ENCODE results near the gene SGMS1.

SGMS1 gene

DNA sequence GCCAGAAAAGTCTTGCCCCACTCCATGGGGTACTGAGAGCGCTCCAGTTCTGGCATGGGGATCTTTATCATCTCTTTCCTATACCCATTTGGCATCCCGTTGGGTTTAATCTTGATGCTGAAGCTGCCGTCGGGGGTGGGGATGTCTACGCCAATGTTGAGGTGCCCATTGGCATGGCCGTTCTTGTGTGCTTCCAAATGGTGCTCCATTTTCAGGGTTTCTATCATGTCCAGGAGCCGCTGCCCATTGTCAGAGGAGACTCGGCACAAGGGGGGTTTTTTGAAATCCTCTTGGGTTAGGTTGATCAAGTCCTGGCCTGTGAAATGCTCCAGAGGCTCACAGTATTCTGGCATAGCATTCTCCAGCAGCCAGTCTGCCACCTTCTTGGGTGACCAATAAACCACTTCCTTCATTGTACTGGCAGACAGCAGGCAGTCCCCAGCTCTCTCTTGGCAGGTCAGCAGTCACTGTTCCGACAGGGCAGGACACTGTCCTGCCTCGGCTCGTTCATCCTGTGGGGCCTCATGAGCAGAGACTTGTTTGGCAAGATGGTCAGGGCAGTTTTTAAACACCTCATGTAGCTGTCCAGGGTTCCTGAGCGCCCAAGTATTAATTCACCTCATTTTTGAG is 279.9 kb downstream of the SGMS1 start:
- no peaks in the 10 kb centered on the region for H3K36me3 ChIP-seq (ENCODE audit: control insufficient read depth, insufficient read depth, low read length)
- no peaks in the 10 kb centered on the region for H3K4me1 ChIP-seq (ENCODE audit: control insufficient read depth, insufficient read depth, low read length)
- no peaks in the 10 kb centered on the region for H3K9me3 ChIP-seq (ENCODE audit: control insufficient read depth, low read length)
- no peak overlapping the region for H3K4me3 ChIP-seq (ENCODE audit: low read length)
- no peak overlapping the region for H3K9ac ChIP-seq (ENCODE audit: low read length)
- H3K27me3 ChIP-seq (ENCODE audit: control insufficient read depth, insufficient read depth, low read length): no peaks in the 10 kb centered on the region

DNA sequence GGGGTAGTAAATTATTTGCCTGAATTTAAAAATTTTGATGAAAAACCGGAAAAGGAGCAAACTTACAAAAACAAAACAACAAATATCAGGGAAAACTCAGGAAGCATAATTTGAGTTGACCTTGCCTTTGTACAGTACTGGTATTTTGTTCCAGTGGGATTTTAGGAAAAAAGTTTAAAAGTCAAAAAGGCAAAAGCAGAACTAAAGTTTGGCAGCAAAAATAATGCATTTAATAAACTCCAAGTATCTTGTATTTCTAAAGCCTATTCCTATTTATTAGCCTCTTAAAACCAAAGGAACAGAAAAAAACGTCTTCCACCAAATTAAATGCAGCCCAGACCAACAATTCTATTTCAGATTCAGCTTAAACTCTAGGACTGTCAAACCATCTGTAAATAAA is 281.8 kb downstream of the SGMS1 start:
- H3K4me1 ChIP-seq (ENCODE audit: control insufficient read depth, insufficient read depth, low read length): no peaks in the 10 kb centered on the region
- no peaks in the 10 kb centered on the region for H3K36me3 ChIP-seq (ENCODE audit: control insufficient read depth, insufficient read depth, low read length)
- H3K4me3 ChIP-seq (ENCODE audit: low read length): no peak overlapping the region
- H3K9ac ChIP-seq (ENCODE audit: low read length): no peak overlapping the region
- H3K9me3 ChIP-seq (ENCODE audit: control insufficient read depth, low read length): no peaks in the 10 kb centered on the region
- H3K27me3 ChIP-seq (ENCODE audit: control insufficient read depth, insufficient read depth, low read length): no peaks in the 10 kb centered on the region

- Histone ChIP-seq H3K9ac (ENCODE audit: low read length) (no peak overlapping the region), H3K4me1 (ENCODE audit: control insufficient read depth, insufficient read depth, low read length) (no peaks in the 10 kb centered on the region), H3K27me3 (ENCODE audit: control insufficient read depth, insufficient read depth, low read length) (no peaks in the 10 kb centered on the region), H3K9me3 (ENCODE audit: control insufficient read depth, low read length) (no peaks in the 10 kb centered on the region), H3K36me3 (ENCODE audit: control insufficient read depth, insufficient read depth, low read length) (no peaks in the 10 kb centered on the region), H3K4me3 (ENCODE audit: low read length) (no peak overlapping the region)
These were observed 287.6 kb downstream of the SGMS1 start for GRCh38 chr10:50336140-50336539.

DNA sequence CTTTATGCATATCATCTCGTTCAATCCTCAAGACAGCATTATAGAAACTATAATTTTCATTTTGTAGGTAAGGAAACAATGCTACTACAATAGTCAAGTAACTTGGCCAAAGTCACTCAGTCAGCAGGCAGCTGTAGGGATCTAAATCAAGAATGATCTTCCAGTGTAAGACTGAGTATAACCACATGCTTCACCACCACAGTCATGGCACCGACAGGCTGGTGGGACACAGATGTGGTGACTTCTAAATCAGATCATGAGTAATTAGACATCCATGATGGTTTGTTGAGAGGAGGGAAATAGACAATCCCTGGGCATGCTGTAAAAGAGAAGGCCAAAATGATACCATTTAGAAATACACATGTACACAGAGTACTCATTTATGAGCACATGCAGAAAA is 288.4 kb downstream of the SGMS1 start:
- H3K9me3 ChIP-seq (ENCODE audit: control insufficient read depth, low read length): no peaks in the 10 kb centered on the region
- no peaks in the 10 kb centered on the region for H3K4me1 ChIP-seq (ENCODE audit: control insufficient read depth, insufficient read depth, low read length)
- no peak overlapping the region for H3K9ac ChIP-seq (ENCODE audit: low read length)
- H3K27me3 ChIP-seq (ENCODE audit: control insufficient read depth, insufficient read depth, low read length): no peaks in the 10 kb centered on the region
- H3K36me3 ChIP-seq (ENCODE audit: control insufficient read depth, insufficient read depth, low read length): no peaks in the 10 kb centered on the region
- H3K4me3 ChIP-seq (ENCODE audit: low read length): no peak overlapping the region

DNA sequence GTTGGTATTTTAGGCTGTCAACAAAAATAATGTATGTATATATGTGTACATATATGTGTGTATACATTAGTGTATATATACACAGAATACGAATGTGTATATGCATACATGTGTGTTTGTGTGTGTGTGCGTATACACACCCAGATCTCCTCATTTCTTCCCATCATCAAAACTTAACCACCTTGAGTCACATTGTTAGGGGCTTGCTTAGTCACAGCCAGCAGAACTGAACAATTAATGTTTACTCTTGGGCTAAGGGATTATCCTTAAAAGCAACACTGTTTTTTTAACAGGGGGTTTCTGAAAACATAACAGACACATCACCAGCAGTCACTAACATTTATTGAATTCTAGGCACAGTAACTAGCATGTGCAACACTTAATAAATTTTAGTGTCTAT is 289.5 kb downstream of the SGMS1 start:
- Histone ChIP-seq H3K27me3 (ENCODE audit: control insufficient read depth, insufficient read depth, low read length) (no peaks in the 10 kb centered on the region), H3K4me1 (ENCODE audit: control insufficient read depth, insufficient read depth, low read length) (no peaks in the 10 kb centered on the region), H3K4me3 (ENCODE audit: low read length) (no peak overlapping the region), H3K9me3 (ENCODE audit: control insufficient read depth, low read length) (no peaks in the 10 kb centered on the region), H3K36me3 (ENCODE audit: control insufficient read depth, insufficient read depth, low read length) (no peaks in the 10 kb centered on the region), H3K9ac (ENCODE audit: low read length) (no peak overlapping the region)

DNA sequence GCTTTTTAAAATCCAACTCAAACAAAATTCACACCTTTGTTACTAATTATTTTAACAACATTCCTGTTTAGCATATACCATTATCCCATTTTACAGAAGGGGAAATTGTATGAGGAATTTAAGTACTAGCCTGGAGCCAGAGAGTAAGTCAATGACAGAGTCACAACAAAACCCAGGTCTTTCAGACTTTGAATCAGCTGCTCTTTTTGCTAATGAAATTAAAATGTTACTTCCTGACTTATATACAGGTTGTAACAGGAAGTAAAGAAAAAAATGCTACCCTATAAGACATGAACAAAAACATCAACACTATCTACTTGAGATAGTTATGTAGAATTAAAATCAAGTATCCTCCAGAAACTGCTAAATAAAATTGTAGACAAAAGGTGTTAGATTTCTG is 289.9 kb downstream of the SGMS1 start:
- no peak overlapping the region for H3K9ac ChIP-seq (ENCODE audit: low read length)
- H3K4me3 ChIP-seq (ENCODE audit: low read length): no peak overlapping the region
- H3K27me3 ChIP-seq (ENCODE audit: control insufficient read depth, insufficient read depth, low read length): no peaks in the 10 kb centered on the region
- H3K9me3 ChIP-seq (ENCODE audit: control insufficient read depth, low read length): no peaks in the 10 kb centered on the region
- no peaks in the 10 kb centered on the region for H3K4me1 ChIP-seq (ENCODE audit: control insufficient read depth, insufficient read depth, low read length)
- H3K36me3 ChIP-seq (ENCODE audit: control insufficient read depth, insufficient read depth, low read length): no peaks in the 10 kb centered on the region

DNA sequence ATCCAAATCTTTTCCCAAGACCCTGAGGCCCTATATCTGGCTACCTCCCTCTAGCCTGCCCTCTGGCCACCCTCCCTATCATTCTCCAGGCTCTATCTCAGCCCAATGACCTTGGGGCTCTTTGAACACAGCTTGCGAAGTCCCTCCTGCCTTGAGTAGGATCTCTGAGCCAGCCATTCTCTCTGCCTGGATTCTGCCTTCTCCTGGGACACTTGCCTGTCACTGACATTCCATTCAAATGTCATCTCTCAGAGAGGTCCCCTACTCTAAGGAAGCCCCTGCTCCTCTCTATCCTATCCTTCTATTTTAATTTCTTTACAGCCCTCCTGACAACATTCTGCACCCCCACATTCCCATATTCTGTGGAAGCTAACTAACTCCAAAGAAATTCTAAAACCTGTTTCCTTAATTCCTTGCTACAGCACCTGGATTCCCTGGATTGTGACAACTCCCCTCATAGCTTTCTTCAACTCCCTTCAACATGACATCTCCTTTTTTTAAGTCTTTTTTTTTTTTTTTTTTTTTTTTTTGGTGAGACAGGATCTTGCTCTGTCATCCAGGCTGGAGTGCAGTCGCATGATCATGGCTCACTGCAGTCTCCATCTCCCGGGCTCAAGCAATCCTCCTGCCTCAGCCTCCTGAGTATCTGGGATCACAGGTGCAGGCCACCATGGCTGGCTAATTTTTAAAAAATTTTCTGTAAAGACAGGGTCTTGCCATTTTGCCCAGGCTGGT is 291.5 kb downstream of the SGMS1 start:
- H3K4me3 ChIP-seq (ENCODE audit: low read length): no peak overlapping the region
- H3K9ac ChIP-seq (ENCODE audit: low read length): no peak overlapping the region
- H3K9me3 ChIP-seq (ENCODE audit: control insufficient read depth, low read length): no peaks in the 10 kb centered on the region
- peaks cover 5% of the 10 kb centered on the region for H3K4me1 ChIP-seq (ENCODE audit: control insufficient read depth, insufficient read depth, low read length)
- no peaks in the 10 kb centered on the region for H3K36me3 ChIP-seq (ENCODE audit: control insufficient read depth, insufficient read depth, low read length)
- H3K27me3 ChIP-seq (ENCODE audit: control insufficient read depth, insufficient read depth, low read length): no peaks in the 10 kb centered on the region

GRCh38 chr10:50331486-50331885 is 292.3 kb downstream of the SGMS1 start:
- no peaks in the 10 kb centered on the region for H3K36me3 ChIP-seq (ENCODE audit: control insufficient read depth, insufficient read depth, low read length)
- H3K9me3 ChIP-seq (ENCODE audit: control insufficient read depth, low read length): no peaks in the 10 kb centered on the region
- no peak overlapping the region for H3K4me3 ChIP-seq (ENCODE audit: low read length)
- H3K27me3 ChIP-seq (ENCODE audit: control insufficient read depth, insufficient read depth, low read length): no peaks in the 10 kb centered on the region
- no peak overlapping the region for H3K9ac ChIP-seq (ENCODE audit: low read length)
- H3K4me1 ChIP-seq (ENCODE audit: control insufficient read depth, insufficient read depth, low read length): peaks cover 9% of the 10 kb centered on the region

- Histone ChIP-seq H3K9me3 (ENCODE audit: control insufficient read depth, low read length) (no peaks in the 10 kb centered on the region), H3K9ac (ENCODE audit: low read length) (peak overlapping the region; percentile 44), H3K27me3 (ENCODE audit: control insufficient read depth, insufficient read depth, low read length) (no peaks in the 10 kb centered on the region), H3K4me1 (ENCODE audit: control insufficient read depth, insufficient read depth, low read length) (peaks cover 25% of the 10 kb centered on the region), H3K36me3 (ENCODE audit: control insufficient read depth, insufficient read depth, low read length) (no peaks in the 10 kb centered on the region), H3K4me3 (ENCODE audit: low read length) (peak overlapping the region; percentile 21)
These were observed 296.7 kb downstream of the SGMS1 start for GRCh38 chr10:50326757-50327701.

DNA sequence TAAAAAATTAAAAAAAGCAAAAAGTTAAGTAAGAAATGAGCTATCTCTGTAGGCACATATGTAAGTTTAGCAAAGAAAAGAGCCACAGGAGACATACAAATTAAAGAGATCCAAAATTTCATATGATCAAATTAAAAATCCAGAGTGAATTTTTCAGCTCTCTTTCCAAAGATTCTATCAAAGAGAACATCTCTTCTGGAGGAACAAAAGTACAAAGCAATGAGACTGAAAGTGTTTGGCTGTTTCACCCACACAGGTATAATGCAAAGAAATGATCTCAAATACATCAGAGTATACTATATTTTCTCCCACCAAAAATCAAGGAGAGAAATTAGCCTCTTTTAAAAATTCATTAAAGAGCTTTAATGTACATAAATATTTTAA is 297.6 kb downstream of the SGMS1 start:
- Histone ChIP-seq H3K36me3 (ENCODE audit: control insufficient read depth, insufficient read depth, low read length) (no peaks in the 10 kb centered on the region), H3K27me3 (ENCODE audit: control insufficient read depth, insufficient read depth, low read length) (no peaks in the 10 kb centered on the region), H3K4me1 (ENCODE audit: control insufficient read depth, insufficient read depth, low read length) (peaks cover 25% of the 10 kb centered on the region), H3K4me3 (ENCODE audit: low read length) (no peak overlapping the region), H3K9me3 (ENCODE audit: control insufficient read depth, low read length) (no peaks in the 10 kb centered on the region), H3K9ac (ENCODE audit: low read length) (peak overlapping the region; percentile 44)

DNA sequence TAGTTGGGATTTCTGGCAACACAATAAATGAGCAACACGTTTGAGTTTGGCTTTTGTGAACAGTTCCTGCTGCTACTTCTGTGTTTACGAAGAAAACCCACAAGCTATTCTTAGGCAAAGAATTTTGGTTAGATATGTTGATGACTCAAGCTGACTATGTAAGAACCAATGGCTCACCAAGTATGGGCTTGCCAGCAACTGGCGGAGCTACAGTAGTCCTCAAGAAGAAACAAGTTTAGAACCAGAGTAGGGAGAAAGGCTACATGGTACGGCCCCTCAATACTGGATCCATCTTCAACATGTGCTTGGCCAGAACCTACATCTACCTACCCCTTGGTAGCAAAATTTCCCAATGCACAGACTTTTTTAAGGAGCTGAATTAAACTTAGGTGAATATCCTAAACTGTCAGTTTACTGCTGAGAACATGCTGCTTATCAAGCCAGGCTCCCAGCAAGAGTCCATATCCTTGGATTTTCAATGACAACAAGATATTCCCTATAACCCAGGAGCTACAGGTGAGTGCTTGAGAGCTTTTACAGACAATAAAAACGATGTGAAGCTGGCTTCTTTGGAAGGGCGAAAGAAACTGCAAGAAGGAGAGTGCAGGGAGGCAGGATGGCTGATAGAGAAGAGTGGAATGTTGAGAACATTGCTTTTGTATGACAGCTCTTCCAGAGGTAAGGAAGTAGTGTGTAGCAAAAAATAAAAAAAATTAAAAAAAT is 298.1 kb downstream of the SGMS1 start:
- H3K36me3 ChIP-seq (ENCODE audit: control insufficient read depth, insufficient read depth, low read length): no peaks in the 10 kb centered on the region
- H3K4me1 ChIP-seq (ENCODE audit: control insufficient read depth, insufficient read depth, low read length): peaks cover 25% of the 10 kb centered on the region
- no peak overlapping the region for H3K4me3 ChIP-seq (ENCODE audit: low read length)
- no peaks in the 10 kb centered on the region for H3K27me3 ChIP-seq (ENCODE audit: control insufficient read depth, insufficient read depth, low read length)
- no peaks in the 10 kb centered on the region for H3K9me3 ChIP-seq (ENCODE audit: control insufficient read depth, low read length)
- no peak overlapping the region for H3K9ac ChIP-seq (ENCODE audit: low read length)

All from mucosa of stomach (tissue), 1 donor.